ENCODE data around the gene ASGR1.
"Not testable (repeated sequence)": the region's sequence is repeated elsewhere in the genome, so short reads cannot be mapped to it uniquely, and the experiment has no call there.

The ASGR1 gene

GRCh38 chr17:7184647-7185046, 5.5 kb upstream of the ASGR1 start:
- FAIRE-seq: no peak

GRCh38 chr17:7184091-7184488, 4.9 kb upstream of the ASGR1 start:
- FAIRE-seq: no peak

GRCh38 chr17:7183433-7184090, 4.4 kb upstream of the ASGR1 start:
- FAIRE-seq: no peak

DNA sequence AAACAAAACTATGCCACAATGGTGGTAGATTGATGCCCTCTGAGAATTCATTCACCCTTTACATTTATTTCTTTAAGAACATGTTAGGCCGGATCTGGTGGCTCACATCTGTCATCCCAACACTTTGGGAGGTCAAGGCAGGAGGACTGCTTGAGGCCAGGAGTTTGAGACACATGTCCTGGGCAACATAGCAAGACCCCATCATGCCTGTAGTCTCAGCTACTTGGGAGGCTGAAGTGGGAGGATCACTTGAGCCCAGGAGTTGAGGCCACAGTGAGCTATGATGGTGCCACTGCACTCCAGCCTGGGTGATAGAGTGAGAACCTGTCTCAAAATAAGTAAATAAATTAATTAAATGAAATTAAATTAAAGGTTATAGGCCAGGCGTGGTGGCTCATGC, 2.9 kb upstream of the ASGR1 start:
- FAIRE-seq: not testable (repeated sequence)

GRCh38 chr17:7178973-7179316, 225 bp downstream of the ASGR1 start:
- no peak for FAIRE-seq

DNA sequence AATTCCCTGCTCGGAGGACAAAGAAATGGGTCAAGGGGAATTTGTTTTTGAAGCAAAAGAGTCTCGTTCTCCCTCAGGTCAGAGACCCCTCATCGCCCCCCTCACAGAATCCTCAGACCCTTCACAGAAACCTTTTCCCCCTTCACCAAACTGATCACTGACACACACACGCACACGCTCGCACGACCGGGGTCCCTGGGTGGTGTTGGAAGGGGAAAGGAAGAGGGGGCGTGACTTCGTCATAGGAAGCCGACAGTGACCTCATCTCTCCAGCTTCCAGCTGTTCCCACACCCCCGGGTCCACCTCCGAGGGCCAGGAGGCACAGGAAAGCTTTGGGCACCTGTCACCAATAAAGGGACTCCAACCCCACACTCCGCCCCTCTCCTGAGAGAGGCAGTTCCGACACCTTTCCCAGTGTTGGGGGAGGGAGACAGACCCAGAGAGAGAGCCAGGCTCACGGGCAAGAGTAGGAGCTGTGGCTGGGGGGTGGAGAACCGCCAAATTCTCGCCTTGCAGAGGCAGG, 1.2 kb downstream of the ASGR1 start:
- FAIRE-seq: no peak

DNA sequence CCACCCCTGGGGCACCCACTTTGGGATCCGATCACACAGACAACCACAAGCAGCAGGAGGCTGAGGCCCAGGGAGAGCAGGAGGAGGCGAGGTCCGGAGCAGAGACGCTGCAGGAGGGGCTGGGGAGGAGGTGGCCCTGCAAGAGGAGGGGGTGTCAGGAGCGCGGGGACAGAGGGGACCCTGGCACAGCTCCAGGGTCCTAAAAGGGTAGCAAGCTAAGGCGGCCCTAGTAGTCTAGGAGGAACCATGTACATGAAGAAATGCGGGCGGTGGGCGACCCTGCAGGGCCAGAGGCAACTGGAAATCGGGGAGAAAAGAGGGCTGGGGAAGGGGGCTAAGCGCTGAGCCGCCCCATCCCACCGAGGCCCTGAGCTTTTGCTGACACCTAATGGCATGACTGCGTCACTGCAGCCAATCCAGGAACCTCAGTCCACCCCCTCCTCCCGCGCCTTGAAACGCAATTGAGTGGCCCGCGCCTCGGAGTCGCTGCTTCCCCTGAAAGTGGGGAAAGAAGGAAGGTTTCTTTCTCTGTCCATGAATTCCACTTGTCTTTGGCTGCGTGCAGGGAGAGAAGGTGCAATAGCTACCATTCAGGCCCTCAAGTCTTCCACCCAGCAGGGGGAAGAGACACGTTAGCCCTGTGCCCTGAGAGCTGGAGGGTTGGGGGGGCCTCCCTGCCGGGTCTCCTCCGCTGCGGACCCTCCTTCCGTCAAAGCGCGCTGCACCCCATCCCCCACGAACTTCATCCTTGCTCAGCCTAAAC, 1.8 kb downstream of the ASGR1 start:
- no peak for FAIRE-seq

- FAIRE-seq: no peak
Measured at GRCh38 chr17:7176841-7177190, 2.4 kb downstream of the ASGR1 start.

GRCh38 chr17:7176107-7176840, 2.9 kb downstream of the ASGR1 start:
- FAIRE-seq: no peak

DNA sequence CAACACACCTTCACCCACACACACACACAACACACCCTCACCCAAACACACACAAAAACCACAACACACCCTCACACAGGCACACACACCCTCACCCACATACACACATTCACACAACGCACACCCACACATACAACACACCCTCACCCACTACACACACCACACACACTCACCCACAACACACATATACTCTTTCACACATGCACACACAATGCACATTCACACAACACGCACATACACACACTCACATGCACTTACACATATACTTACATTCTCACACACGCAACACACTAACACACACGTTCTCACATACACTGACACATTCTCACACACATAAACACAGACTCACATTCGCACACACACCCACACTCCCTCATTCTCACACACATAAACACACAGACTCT, 3.8 kb downstream of the ASGR1 start:
- FAIRE-seq: no peak

- no peak for FAIRE-seq
Measured at GRCh38 chr17:7174603-7175326, 4.4 kb downstream of the ASGR1 start.

DNA sequence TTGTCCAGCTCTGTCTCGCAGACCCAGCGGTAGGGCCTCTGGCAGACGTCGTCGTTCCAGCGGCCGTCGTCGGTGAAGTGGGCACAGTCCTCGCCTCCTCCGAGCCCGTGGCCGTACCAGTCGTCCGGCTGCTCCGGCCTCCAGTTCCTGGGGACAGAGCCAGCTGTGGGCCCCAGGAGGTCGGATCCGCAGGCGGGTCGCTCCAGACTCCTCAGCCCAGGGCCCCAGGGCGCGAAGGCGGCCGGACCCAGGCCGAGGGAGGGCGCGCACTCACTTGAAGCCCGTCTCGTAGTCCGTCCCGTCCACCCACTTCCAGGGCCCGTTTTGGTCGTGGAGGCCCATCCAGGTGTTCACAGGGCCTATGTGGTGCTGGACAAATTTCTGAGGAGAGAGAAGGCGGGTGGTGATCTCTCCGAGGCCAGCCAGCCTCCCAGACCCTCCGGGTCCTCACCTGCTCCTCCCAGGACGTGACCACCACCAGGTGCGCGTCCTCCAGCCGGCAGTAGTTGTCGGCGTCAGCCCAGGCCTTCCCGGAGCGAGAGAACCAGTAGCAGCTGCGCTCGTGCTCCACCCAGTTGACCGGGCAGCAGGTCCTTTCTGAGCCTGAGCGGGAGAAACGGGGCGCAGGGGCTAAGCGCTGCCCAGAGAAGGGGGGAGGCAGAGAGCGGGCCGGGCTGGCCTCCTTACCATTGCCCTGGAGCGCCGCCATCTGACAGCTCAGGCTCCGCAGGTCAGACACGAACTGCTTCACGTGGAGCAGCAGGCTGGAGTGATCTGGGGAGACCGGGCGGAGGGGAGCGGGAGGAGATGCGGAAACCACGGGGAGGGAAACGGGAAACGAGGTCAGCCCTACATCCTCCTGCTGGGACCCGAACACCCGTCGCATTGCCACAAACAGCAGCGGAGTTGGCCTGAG, 5.2 kb downstream of the ASGR1 start:
- no peak for FAIRE-seq

- not testable (repeated sequence) for FAIRE-seq
Measured at GRCh38 chr17:7172522-7173191, 6.5 kb downstream of the ASGR1 start.

DNA sequence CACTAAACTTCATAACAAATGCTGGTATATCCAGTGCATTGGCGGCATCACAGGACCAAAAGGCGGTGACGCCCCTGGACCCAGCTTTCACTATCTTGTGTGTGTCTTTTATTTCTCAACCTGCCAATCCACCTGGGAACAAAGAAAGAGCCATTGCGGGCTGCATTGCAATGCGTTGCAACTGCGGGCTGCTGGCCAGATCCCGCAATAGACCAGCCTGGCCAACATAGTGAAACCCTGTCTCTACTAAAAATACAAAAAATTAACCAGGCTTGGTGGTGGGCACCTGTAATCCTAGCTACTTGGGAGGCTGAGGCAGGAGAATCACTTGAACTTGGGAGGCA, 9.6 kb downstream of the ASGR1 start:
- FAIRE-seq: not testable (repeated sequence)

DNA sequence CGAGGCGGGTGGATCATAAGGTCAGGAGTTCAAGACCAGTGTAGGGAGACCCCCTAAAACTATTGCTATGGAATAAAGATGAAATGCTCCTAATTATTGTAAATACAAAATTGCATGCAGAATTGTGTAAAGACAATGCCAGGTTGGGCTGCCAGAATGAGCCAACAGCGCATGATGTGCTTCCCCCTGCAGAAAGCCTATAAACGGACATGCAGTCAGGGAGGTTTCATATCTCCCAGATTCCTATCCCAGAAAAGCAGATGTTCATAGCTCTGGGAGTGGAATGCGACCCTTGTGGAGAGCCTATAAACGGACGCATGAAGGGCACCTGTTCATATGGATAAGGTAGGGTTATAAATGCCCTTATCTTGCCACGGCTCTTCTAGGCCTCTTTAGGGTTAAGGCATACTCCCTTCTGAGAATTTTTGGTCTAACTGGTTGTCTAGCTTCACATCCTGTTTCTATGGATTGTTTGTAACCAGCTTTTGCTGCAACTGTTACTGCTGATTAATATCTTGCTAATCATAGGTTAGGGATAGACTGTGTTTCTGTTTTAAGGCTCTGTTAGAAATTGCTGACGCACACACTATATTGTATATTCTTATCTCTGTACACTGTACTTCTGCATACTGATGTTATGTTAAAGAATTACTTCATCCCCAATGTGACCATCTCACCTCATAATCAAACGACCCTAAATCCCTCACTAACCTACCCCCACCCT, 10.2 kb downstream of the ASGR1 start:
- FAIRE-seq: not testable (repeated sequence)

DNA sequence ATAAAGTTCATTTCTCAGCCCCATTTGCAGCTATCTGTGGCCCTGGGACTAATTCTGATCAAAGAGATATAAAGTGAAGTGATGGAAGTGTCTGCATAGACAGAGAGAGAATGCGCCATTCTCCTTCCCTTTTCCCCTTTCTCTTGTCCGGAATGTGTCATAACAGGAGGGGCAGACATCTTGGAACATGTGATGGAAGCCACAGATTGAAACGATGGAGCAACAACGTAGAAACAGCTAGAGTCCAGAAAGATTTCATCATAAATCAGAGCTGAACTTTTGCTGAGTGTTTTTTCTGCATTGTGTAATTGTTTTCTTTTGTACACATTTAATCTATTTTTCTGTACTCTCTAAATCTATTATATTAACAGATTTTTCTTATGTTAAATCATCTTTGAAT, 11.3 kb downstream of the ASGR1 start:
- no peak for FAIRE-seq

DNA sequence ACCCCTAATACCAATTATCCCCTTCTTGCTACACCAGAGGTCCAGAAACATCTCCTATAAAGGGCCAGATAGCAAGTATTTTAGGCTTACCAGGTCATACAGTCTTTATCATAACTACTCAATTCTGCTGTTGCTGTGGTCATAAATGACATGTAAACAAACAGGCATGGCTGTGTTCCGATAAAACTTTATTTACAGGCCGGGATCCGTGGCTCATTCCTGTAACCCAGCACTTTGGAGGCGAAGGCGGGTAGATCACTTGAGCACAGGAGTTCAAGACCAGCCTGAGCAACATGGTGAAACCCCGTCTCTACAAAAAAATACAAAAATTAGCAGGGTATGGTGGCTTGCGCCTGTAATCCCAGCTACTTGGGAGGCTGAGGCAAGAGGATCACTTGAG, 12.3 kb downstream of the ASGR1 start:
- FAIRE-seq: no peak

DNA sequence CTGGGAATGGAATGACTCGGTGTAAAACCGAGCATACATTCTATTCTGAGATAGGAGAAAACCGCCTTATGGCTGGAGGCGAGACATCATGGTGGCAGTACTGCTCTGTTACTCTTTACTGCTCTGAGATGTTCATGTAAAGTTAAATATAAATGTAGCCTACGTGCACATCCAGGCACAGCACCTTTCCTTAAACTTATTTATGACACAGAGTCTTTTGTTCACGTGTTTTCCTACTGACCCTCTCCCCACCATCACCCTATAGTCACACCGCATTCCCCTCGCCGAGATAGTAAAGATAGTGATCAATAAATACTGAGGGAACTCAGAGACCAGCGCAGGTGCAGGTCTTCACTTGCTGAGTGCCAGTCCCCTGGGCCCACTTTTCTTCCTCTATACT, 19.6 kb downstream of the ASGR1 start:
- FAIRE-seq: not testable (repeated sequence)

GRCh38 chr17:7158424-7158823, 20.7 kb downstream of the ASGR1 start:
- not testable (repeated sequence) for FAIRE-seq

DNA sequence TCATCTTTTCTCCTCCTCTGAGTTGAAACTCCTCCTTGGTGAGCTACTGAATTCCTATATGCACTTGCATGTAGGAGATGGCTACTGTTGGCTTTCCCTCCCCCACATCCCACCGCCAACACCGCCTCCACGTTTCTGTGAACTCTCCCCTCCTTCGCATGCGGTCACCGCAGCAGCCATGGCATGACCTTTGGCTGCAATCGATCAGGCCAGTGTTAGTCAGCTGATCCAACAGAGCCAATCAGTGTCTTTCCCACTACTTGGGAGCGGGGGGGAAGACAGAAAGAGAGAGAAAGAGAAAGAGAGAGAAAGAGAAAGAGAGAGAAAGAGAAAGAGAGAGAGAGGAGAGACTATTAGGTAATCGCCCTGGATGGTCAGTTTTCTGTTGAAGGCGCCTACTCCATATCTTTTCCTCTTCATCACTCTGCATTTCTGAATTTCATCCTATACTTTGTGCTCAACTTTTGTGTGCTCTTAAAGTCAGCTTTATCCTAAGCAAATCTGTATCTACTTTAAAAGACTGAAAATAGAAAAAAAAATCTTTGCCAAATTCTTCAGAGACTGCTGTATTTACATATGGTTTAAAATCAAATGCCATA, 22.7 kb downstream of the ASGR1 start:
- no peak for FAIRE-seq

All from TTC549 (cell line).